Prostate gland (tissue), 2 donors: ENCODE measurements around the gene F11. TPM values are rescaled to one million over a fixed set of nuclear protein-coding genes. Genes with fewer than 3 reads are reported as not detected.
"Not testable (repeated sequence)": the region's sequence is repeated elsewhere in the genome, so short reads cannot be mapped to it uniquely, and the experiment has no call there.

Source experiments
- DNase-seq: peaks from one replicate; pipeline ENCODE4 v3.0.0-alpha.2; 2019; ENCODE audit warnings: low spot score
- H3K27ac ChIP-seq, 2 donors: fragments of 200-600 bp; sonication (generic); 2 replicates each; pipeline ENCODE4 v1.5.1; 2017 to 2019
- H3K27me3 ChIP-seq: fragments of 200-600 bp; sonication (generic); replicated peaks from 2 replicates; pipeline ENCODE4 v1.5.1; 2019; ENCODE audit not compliant: insufficient read depth
- H3K36me3 ChIP-seq, 2 donors: fragments of 200-600 bp; sonication (generic); 1 replicate in 1 of 2; 2 replicates in 1 of 2; pipeline versions ENCODE4 v1.5.1 to v1.8.1; 2017 to 2019
- H3K4me1 ChIP-seq: fragments of 200-600 bp; sonication (generic); replicated peaks from 2 replicates; pipeline ENCODE4 v1.5.1; 2019
- H3K4me3 ChIP-seq, 2 donors: fragments of 200-600 bp; sonication (generic); 2 replicates each; pipeline ENCODE4 v1.5.1; 2017 to 2019
- H3K9me3 ChIP-seq: fragments of 200-600 bp; sonication (generic); 2 replicates; pipeline ENCODE4 v1.5.1; 2017
- CTCF ChIP-seq, 4 experiments: fragments of 200-600 bp in 2 of 4; fragments of 450-650 bp in 2 of 4; sonication (generic) in 2 of 4; IDR thresholded peaks; 1 replicate in 3 of 4; 2 replicates in 1 of 4; pipeline ENCODE4 v1.5.1; 2016 to 2019; ENCODE audit warnings: antibody characterized with exemption in 4 of 4, mild to moderate bottlenecking in 2 of 4, moderate library complexity in 2 of 4
- POLR2A ChIP-seq: fragments of 450-650 bp; IDR thresholded peaks from one replicate; pipeline ENCODE4 v1.6.1; 2016; ENCODE audit warnings: antibody characterized with exemption, mild to moderate bottlenecking
- POLR2AphosphoS5 ChIP-seq: sonication (generic); formaldehyde crosslinking; IDR thresholded peaks from one replicate; pipeline ENCODE4 v1.6.1; 2017; ENCODE audit warnings: antibody characterized with exemption
- WGBS: methylation state at CpG from one replicate; pipeline ENCODE4 v1.1.5; 2018; 5-methylcytosine and 5-hydroxymethylcytosine counted together
- intact Hi-C: fragments of 100-400 bp; cut with DNase I; formaldehyde crosslinking; loops from one replicate; pipeline ENCODE4 v1.14.2; 2022
- total RNA-seq, 2 donors: library from RNA; depleted of rRNA; stranded (reverse); fragments of >200 nt; gene quantifications; one replicate each; pipeline ENCODE4 v1.1.0, GENCODE V29; 2016

Gene F11
- total RNA-seq, 2 donors from 2014 or later = not detected

GRCh38 chr4:186234367-186234766, 31.6 kb upstream of the F11 start:
- H3K4me1 ChIP-seq = no peaks in the 10 kb centered on the region
- no peak for TF ChIP-seq POLR2A
- TF ChIP-seq POLR2AphosphoS5 = no peak
- TF ChIP-seq CTCF (IDR thresholded peaks at IDR 0.05) = no peak
- H3K4me3 ChIP-seq = no peak overlapping the region
- H3K27ac ChIP-seq = no peak overlapping the region
- no peaks in the 10 kb centered on the region for H3K27me3 ChIP-seq
- no peak for DNase-seq
- no peaks in the 10 kb centered on the region for H3K9me3 ChIP-seq
- no peaks in the 10 kb centered on the region for H3K36me3 ChIP-seq
- intact Hi-C loops = no loop called here
- 37% methylated on average over 2 of the region's 2 CpGs for WGBS

GRCh38 chr4:186236126-186236525, 29.9 kb upstream of the F11 start:
- no peak overlapping the region for H3K27ac ChIP-seq
- WGBS = 91% methylated on average over 4 of the region's 4 CpGs
- TF ChIP-seq POLR2A (no peak), CTCF (IDR thresholded peaks at IDR 0.05) (no peak), POLR2AphosphoS5 (no peak)
- intact Hi-C loops = no loop called here
- no peak overlapping the region for H3K4me3 ChIP-seq
- no peaks in the 10 kb centered on the region for H3K9me3 ChIP-seq
- DNase-seq = no peak
- H3K36me3 ChIP-seq = no peaks in the 10 kb centered on the region
- H3K27me3 ChIP-seq = no peaks in the 10 kb centered on the region
- no peaks in the 10 kb centered on the region for H3K4me1 ChIP-seq

GRCh38 chr4:186240452-186240847, 25.5 kb upstream of the F11 start:
- H3K27me3 ChIP-seq = no peaks in the 10 kb centered on the region
- intact Hi-C loops = no loop called here
- WGBS = 77% methylated on average over 7 of the region's 7 CpGs
- TF ChIP-seq CTCF (IDR thresholded peaks at IDR 0.05) (no peak), POLR2AphosphoS5 (no peak), POLR2A (no peak)
- DNase-seq = no peak
- no peaks in the 10 kb centered on the region for H3K4me1 ChIP-seq
- H3K36me3 ChIP-seq = no peaks in the 10 kb centered on the region
- no peak overlapping the region for H3K4me3 ChIP-seq
- H3K9me3 ChIP-seq = no peaks in the 10 kb centered on the region
- no peak overlapping the region for H3K27ac ChIP-seq

- H3K27me3 ChIP-seq = no peaks in the 10 kb centered on the region
- no peak overlapping the region for H3K27ac ChIP-seq
- H3K36me3 ChIP-seq = no peaks in the 10 kb centered on the region
- WGBS = 75% methylated on average over 7 of the region's 7 CpGs
- DNase-seq = no peak
- no peaks in the 10 kb centered on the region for H3K4me1 ChIP-seq
- intact Hi-C loops = no loop called here
- TF ChIP-seq CTCF (IDR thresholded peaks at IDR 0.05) (no peak), POLR2AphosphoS5 (no peak), POLR2A (no peak)
- no peaks in the 10 kb centered on the region for H3K9me3 ChIP-seq
- H3K4me3 ChIP-seq = no peak overlapping the region
Measured at GRCh38 chr4:186240848-186241491, 25.0 kb upstream of the F11 start.

GRCh38 chr4:186241616-186242015, 24.4 kb upstream of the F11 start:
- intact Hi-C loops = no loop called here
- Histone ChIP-seq H3K4me1 (no peaks in the 10 kb centered on the region), H3K36me3 (no peaks in the 10 kb centered on the region), H3K27me3 (no peaks in the 10 kb centered on the region), H3K9me3 (no peaks in the 10 kb centered on the region), H3K27ac (no peak overlapping the region), H3K4me3 (no peak overlapping the region)
- TF ChIP-seq POLR2A (no peak), POLR2AphosphoS5 (no peak), CTCF (IDR thresholded peaks at IDR 0.05) (no peak)
- WGBS = 93% methylated on average over 4 of the region's 4 CpGs
- no peak for DNase-seq

- H3K4me3 ChIP-seq, intact Hi-C loops: not testable (repeated sequence)
Measured at GRCh38 chr4:186242031-186242430, 24.0 kb upstream of the F11 start.

More at GRCh38 chr4:186242031-186242430, 24.0 kb upstream of the F11 start:
- not testable (repeated sequence) for H3K9me3 ChIP-seq, H3K36me3 ChIP-seq, H3K4me1 ChIP-seq, DNase-seq, H3K27ac ChIP-seq, H3K27me3 ChIP-seq
- 91% methylated on average over 10 of the region's 10 CpGs for WGBS
